Right lobe of liver (tissue), 6 donors: ENCODE data around the gene PROM2. TPM values are rescaled to one million over a fixed set of nuclear protein-coding genes. Genes with fewer than 3 reads are reported as not detected.

ENCODE experiments used
- ATAC-seq, 4 donors: fragments of 200-7000 bp; cut with Tn5 transposase; one replicate each; pipeline ENCODE4 v1.9.1; 2020; ENCODE audit warnings: mild to moderate bottlenecking in 4 of 4, moderate library complexity in 4 of 4
- DNase-seq, 3 donors: peaks; one replicate each; pipeline ENCODE4 v3.0.0-alpha.2; 2020
- H3K27ac ChIP-seq, 3 donors: fragments of 200-600 bp; one replicate each; pipeline ENCODE4 v1.8.0; 2022
- H3K27me3 ChIP-seq, 2 donors: fragments of 200-600 bp; one replicate each; pipeline ENCODE4 v1.8.0; 2022
- H3K36me3 ChIP-seq, 4 donors: fragments of 200-600 bp; sonication (generic) in 1 of 4; one replicate each; pipeline versions ENCODE4 v1.5.1 to v1.8.0; 2017 to 2022; ENCODE audit warnings: control low read depth in 1 of 4
- H3K4me1 ChIP-seq, 4 donors: fragments of 200-600 bp; sonication (generic) in 1 of 4; one replicate each; pipeline versions ENCODE4 v1.5.1 to v1.8.0; 2017 to 2022; ENCODE audit warnings: control low read depth in 1 of 4
- H3K4me3 ChIP-seq, 3 donors: fragments of 200-600 bp; one replicate each; pipeline ENCODE4 v1.8.0; 2022
- H3K9me3 ChIP-seq, 4 donors: fragments of 200-600 bp; sonication (generic) in 1 of 4; one replicate each; pipeline versions ENCODE4 v1.5.1 to v1.8.0; 2017 to 2022; ENCODE audit warnings: control low read depth in 1 of 4
- POLR2A ChIP-seq: fragments of 450-650 bp; IDR thresholded peaks from one replicate; pipeline ENCODE4 v1.6.1; 2017; ENCODE audit warnings: antibody characterized with exemption, mild to moderate bottlenecking
- WGBS: methylation state at CpG from one replicate; pipeline ENCODE4 v1.1.6; 2018; ENCODE audit warnings: low coverage, low lambda C conversion rate; ENCODE audit not compliant: insufficient coverage; ENCODE audit errors: missing lambda C conversion rate; 5-methylcytosine and 5-hydroxymethylcytosine counted together
- intact Hi-C, 2 donors: fragments of 100-400 bp; cut with DNase I; formaldehyde crosslinking; loops; one replicate each; pipeline versions ENCODE4 v1.11.2 to v1.14.1; 2022
- total RNA-seq, 6 experiments: library from RNA; depleted of rRNA in 2 of 6; stranded (reverse); fragments of >200 nt in 2 of 6; fragmentation: NEBNext Ultra II Directional in 3 of 6; extraction: Animal tissue kit (Norgen Biotek cat#: 25700) in 3 of 6; gene quantifications; one replicate each; pipeline versions ENCODE4 v1.1.0 to v1.2.4, GENCODE V29; 2016 to 2023
- TF ChIP-seq, protein P1 (sequence below), 4 donors: fragments of 200-600 bp in 3 of 4; fragments of 450-650 bp in 1 of 4; IDR thresholded peaks; one replicate each; pipeline versions ENCODE4 v1.5.1 to v1.8.0; 2016 to 2022; ENCODE audit warnings: antibody characterized with exemption in 4 of 4, mild to moderate bottlenecking in 2 of 4
- donor health status: DM: no; HTN: yes; CAD: no.
- donor health status: DM: no; HTN: no; CAD: no.
- donor health status: DM: no; HTN: no; CAD: no.
- donor health status: DM: no; HTN: yes; CAD: no.
- donor health status: DM: no; HTN: yes; CAD: no.

Gene PROM2
- total RNA-seq, 6 experiments from 2014 or later: 0.06 to 0.64 (median 0.43) TPM

- no peak for DNase-seq
- TF ChIP-seq POLR2A: no peak
- TF ChIP-seq, protein P1, sequence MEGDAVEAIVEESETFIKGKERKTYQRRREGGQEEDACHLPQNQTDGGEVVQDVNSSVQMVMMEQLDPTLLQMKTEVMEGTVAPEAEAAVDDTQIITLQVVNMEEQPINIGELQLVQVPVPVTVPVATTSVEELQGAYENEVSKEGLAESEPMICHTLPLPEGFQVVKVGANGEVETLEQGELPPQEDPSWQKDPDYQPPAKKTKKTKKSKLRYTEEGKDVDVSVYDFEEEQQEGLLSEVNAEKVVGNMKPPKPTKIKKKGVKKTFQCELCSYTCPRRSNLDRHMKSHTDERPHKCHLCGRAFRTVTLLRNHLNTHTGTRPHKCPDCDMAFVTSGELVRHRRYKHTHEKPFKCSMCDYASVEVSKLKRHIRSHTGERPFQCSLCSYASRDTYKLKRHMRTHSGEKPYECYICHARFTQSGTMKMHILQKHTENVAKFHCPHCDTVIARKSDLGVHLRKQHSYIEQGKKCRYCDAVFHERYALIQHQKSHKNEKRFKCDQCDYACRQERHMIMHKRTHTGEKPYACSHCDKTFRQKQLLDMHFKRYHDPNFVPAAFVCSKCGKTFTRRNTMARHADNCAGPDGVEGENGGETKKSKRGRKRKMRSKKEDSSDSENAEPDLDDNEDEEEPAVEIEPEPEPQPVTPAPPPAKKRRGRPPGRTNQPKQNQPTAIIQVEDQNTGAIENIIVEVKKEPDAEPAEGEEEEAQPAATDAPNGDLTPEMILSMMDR (IDR thresholded peaks at IDR 0.05): no peak
- Histone ChIP-seq H3K36me3 (no peaks in the 10 kb centered on the region), H3K9me3 (no peaks in the 10 kb centered on the region), H3K27ac (no peak overlapping the region), H3K4me1 (no peaks in the 10 kb centered on the region), H3K27me3 (no peaks in the 10 kb centered on the region), H3K4me3 (no peak overlapping the region)
- no peak for ATAC-seq
- intact Hi-C loops: no loop called here
- 49% methylated on average over 5 of the region's 11 CpGs for WGBS
These were observed 23.6 kb downstream of the PROM2 start for GRCh38 chr2:95297639-95298395.

DNA sequence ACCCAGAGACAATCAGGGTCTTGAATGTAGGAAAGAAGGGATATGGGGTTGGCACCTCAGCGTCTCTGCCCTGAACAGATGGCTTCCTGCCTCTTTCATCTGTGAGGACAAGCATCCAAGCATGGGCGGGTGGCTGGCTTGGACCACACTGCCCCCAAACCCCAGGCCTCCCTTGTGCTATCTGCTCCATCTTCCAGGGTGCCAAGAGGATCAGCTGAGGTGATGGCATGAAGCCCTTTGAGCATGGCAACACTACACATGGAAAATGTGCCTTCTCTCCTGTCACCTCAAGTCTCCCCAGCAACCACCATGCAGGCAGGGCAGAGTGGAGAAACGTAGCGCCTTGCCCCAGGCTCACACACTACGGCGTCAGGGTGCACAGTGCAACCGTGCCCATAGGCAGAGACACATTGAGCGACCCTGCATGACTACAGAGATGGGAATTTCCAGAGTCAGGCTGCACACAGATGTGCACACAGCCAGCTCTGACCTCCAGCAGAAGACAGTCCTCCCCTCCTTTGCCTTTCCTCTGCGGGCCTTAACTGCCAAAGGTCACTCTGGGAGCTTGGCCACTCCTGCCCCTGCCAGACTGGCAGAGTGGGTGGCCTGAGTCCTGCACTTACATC, 24.4 kb downstream of the PROM2 start:
- TF ChIP-seq, protein P1 (IDR thresholded peaks at IDR 0.05): no peak
- TF ChIP-seq POLR2A: no peak
- ATAC-seq (no peak), DNase-seq (no peak)
- WGBS: 60% methylated on average over 1 of the region's 9 CpGs
- Histone ChIP-seq H3K27me3 (no peaks in the 10 kb centered on the region), H3K9me3 (no peaks in the 10 kb centered on the region), H3K4me1 (no peaks in the 10 kb centered on the region), H3K4me3 (no peak overlapping the region), H3K27ac (no peak overlapping the region), H3K36me3 (no peaks in the 10 kb centered on the region)
- intact Hi-C loops: no loop called here

DNA sequence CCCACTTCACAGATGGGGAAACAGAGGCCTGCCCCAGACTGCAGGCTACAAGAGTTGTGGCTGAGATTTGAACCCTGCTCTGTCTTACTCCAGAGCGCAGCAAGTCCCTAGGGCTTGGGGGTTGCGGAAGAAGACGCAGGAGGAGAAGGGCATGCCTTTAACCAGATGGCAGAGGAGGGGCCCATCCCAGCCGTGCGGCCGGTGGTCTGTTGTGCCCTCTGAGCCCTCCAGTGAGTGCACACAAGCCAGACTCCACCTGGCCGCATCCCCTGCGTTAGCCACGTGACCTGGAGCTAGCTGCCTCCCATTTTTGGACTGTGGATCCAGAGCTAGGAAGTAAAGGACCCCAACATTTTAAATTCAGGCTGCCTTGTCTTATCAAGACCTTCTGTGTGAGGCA, 25.7 kb downstream of the PROM2 start:
- no CpG with 5 or more reads among the region's 9 CpGs for WGBS
- Histone ChIP-seq H3K27me3 (no peaks in the 10 kb centered on the region), H3K27ac (no peak overlapping the region)

DNA sequence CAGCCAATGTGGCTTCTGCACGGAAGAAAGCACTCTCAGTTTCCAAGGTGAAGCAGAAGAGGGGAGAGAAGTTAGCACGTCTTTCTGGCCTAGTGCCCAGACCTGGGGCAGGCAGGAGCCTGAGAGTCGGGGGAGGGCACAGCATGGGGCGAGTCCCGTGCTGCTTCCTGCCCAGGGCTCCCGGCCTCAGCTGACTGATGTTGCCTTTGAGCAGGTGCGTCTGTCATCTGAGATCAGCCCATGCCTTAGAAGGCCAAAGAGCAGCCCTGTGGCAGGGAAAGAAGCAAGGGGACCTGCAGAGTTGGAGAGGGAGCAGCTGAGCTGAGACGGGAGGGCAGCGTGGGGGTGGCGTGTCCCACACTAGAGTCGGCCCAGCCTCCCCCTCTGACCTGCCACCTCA, 26.2 kb downstream of the PROM2 start:
- no peak for ATAC-seq
- Histone ChIP-seq H3K4me1 (peaks cover 0 to 13% (median 8%) of the 10 kb centered on the region in 4 donors), H3K36me3 (no peaks in the 10 kb centered on the region), H3K9me3 (no peaks in the 10 kb centered on the region), H3K27ac (no peak overlapping the region), H3K27me3 (no peaks in the 10 kb centered on the region), H3K4me3 (no peak overlapping the region)
- intact Hi-C loops: no loop called here
- no peak for DNase-seq
- WGBS: 43% methylated on average over 4 of the region's 11 CpGs
- no peak for TF ChIP-seq POLR2A

More for the DNA sequence above, 25.7 kb downstream of the PROM2 start:
- Histone ChIP-seq H3K4me3 (no peak overlapping the region), H3K36me3 (no peaks in the 10 kb centered on the region), H3K9me3 (no peaks in the 10 kb centered on the region), H3K4me1 (peaks cover 0 to 9% (median 6%) of the 10 kb centered on the region in 4 donors)
- DNase-seq: no peak
- TF ChIP-seq POLR2A: no peak
- TF ChIP-seq, protein P1 (IDR thresholded peaks at IDR 0.05): no peak
- ATAC-seq: no peak
- intact Hi-C loops: no loop called here

GRCh38 chr2:95301186-95301585, 26.9 kb downstream of the PROM2 start:
- Histone ChIP-seq H3K4me3 (no peak overlapping the region), H3K4me1 (peaks cover 0 to 17% (median 8%) of the 10 kb centered on the region in 4 donors), H3K27me3 (no peaks in the 10 kb centered on the region), H3K27ac (no peak overlapping the region), H3K36me3 (no peaks in the 10 kb centered on the region), H3K9me3 (no peaks in the 10 kb centered on the region)
- no CpG with 5 or more reads among the region's 4 CpGs for WGBS
- no peak for TF ChIP-seq POLR2A
- TF ChIP-seq, protein P1 (IDR thresholded peaks at IDR 0.05): no peak
- ATAC-seq: no peak
- no peak for DNase-seq
- intact Hi-C loops: no loop called here
